ENCODE results near the gene CCDC148. TPM values are rescaled to one million over a fixed set of nuclear protein-coding genes. Genes with fewer than 3 reads are reported as not detected.

The CCDC148 gene
- polyA plus RNA-seq, 3 donors: not detected

- Histone ChIP-seq H3K27me3 (ENCODE audit: control insufficient read depth in 2 of 2, insufficient read depth in 2 of 2, low read length in 2 of 2) (no peaks in the 10 kb centered on the region), H4K20me1 (ENCODE audit: insufficient read depth, low read length) (no peaks in the 10 kb centered on the region), H2AFZ (ENCODE audit: insufficient read depth, low read depth, low read length, poor library complexity, severe bottlenecking) (no peak overlapping the region), H3K4me1 (ENCODE audit: control insufficient read depth in 1 of 2, insufficient read depth in 2 of 2, low read length in 2 of 2) (no peaks in the 10 kb centered on the region), H3K9ac (ENCODE audit: insufficient read depth, low read length, poor library complexity, severe bottlenecking) (no peak overlapping the region), H3K27ac (ENCODE audit: low read depth in 1 of 2, low read length in 2 of 2) (no peak overlapping the region), H3K4me3 (replicated peaks in 1 of 3; ENCODE audit: low read depth in 2 of 3, low read length in 3 of 3) (no peak overlapping the region), H3K9me3 (replicated peaks in 1 of 2; ENCODE audit: control insufficient read depth in 1 of 2, insufficient read depth in 1 of 2, low read length in 2 of 2) (no peaks in the 10 kb centered on the region), H3K36me3 (replicated peaks in 1 of 2; ENCODE audit: control insufficient read depth in 1 of 2, insufficient read depth in 2 of 2, low read length in 2 of 2) (no peaks in the 10 kb centered on the region), H3K4me2 (replicated peaks; ENCODE audit: extremely low read depth, low read length, poor library complexity, severe bottlenecking) (no peak overlapping the region), H3K79me2 (ENCODE audit: insufficient read depth, low read length) (no peaks in the 10 kb centered on the region)
- no peak for DNase-seq
- WGBS (ENCODE audit: insufficient coverage): no CpG with 5 or more reads among the region's 2 CpGs
- Mint-ChIP-seq H3K4me3 (no peak overlapping the region), H3K36me3 (no peaks in the 10 kb centered on the region), H3K27ac (no peak overlapping the region), H3K4me1 (no peaks in the 10 kb centered on the region), H3K9me3 (peaks cover 0 to 1% (median 0%) of the 10 kb centered on the region in 7 donors), H3K27me3 (ENCODE audit: low read depth in 3 of 3) (no peaks in the 10 kb centered on the region)
- TF ChIP-seq, protein P1, sequence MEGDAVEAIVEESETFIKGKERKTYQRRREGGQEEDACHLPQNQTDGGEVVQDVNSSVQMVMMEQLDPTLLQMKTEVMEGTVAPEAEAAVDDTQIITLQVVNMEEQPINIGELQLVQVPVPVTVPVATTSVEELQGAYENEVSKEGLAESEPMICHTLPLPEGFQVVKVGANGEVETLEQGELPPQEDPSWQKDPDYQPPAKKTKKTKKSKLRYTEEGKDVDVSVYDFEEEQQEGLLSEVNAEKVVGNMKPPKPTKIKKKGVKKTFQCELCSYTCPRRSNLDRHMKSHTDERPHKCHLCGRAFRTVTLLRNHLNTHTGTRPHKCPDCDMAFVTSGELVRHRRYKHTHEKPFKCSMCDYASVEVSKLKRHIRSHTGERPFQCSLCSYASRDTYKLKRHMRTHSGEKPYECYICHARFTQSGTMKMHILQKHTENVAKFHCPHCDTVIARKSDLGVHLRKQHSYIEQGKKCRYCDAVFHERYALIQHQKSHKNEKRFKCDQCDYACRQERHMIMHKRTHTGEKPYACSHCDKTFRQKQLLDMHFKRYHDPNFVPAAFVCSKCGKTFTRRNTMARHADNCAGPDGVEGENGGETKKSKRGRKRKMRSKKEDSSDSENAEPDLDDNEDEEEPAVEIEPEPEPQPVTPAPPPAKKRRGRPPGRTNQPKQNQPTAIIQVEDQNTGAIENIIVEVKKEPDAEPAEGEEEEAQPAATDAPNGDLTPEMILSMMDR (IDR thresholded peaks at IDR 0.05): no peak
- intact Hi-C loops (cut with micrococcal nuclease): no loop called here
These were observed 201.3 kb downstream of the CCDC148 start for GRCh38 chr2:158255257-158255656.

- intact Hi-C loops (cut with micrococcal nuclease): no loop called here
- Histone ChIP-seq H3K9me3 (replicated peaks in 1 of 2; ENCODE audit: control insufficient read depth in 1 of 2, insufficient read depth in 1 of 2, low read length in 2 of 2) (no peaks in the 10 kb centered on the region), H3K36me3 (replicated peaks in 1 of 2; ENCODE audit: control insufficient read depth in 1 of 2, insufficient read depth in 2 of 2, low read length in 2 of 2) (no peaks in the 10 kb centered on the region), H3K4me1 (ENCODE audit: control insufficient read depth in 1 of 2, insufficient read depth in 2 of 2, low read length in 2 of 2) (no peaks in the 10 kb centered on the region), H3K27ac (ENCODE audit: low read depth in 1 of 2, low read length in 2 of 2) (no peak overlapping the region), H3K27me3 (ENCODE audit: control insufficient read depth in 2 of 2, insufficient read depth in 2 of 2, low read length in 2 of 2) (no peaks in the 10 kb centered on the region), H2AFZ (ENCODE audit: insufficient read depth, low read depth, low read length, poor library complexity, severe bottlenecking) (no peak overlapping the region), H3K4me3 (replicated peaks in 1 of 3; ENCODE audit: low read depth in 2 of 3, low read length in 3 of 3) (no peak overlapping the region), H3K79me2 (ENCODE audit: insufficient read depth, low read length) (no peaks in the 10 kb centered on the region), H4K20me1 (ENCODE audit: insufficient read depth, low read length) (no peaks in the 10 kb centered on the region), H3K4me2 (replicated peaks; ENCODE audit: extremely low read depth, low read length, poor library complexity, severe bottlenecking) (no peak overlapping the region), H3K9ac (ENCODE audit: insufficient read depth, low read length, poor library complexity, severe bottlenecking) (no peak overlapping the region)
- 100% methylated on average over 1 of the region's 1 CpG for WGBS (ENCODE audit: insufficient coverage)
- no peaks in the 10 kb centered on the region for H3K4me1 Mint-ChIP-seq
- TF ChIP-seq, protein P1 (IDR thresholded peaks at IDR 0.05): no peak
- no peaks in the 10 kb centered on the region for H3K27me3 Mint-ChIP-seq (ENCODE audit: low read depth in 3 of 3)
- no peak overlapping the region for H3K4me3 Mint-ChIP-seq
- H3K9me3 Mint-ChIP-seq: no peaks in the 10 kb centered on the region
- H3K27ac Mint-ChIP-seq: no peak overlapping the region
- no peak for DNase-seq
- H3K36me3 Mint-ChIP-seq: no peaks in the 10 kb centered on the region
These were observed 203.4 kb downstream of the CCDC148 start for GRCh38 chr2:158253170-158253569.
